ENCODE measurements around the gene DAP3. TPM values are rescaled to one million over a fixed set of nuclear protein-coding genes. Genes with fewer than 3 reads are reported as not detected.
"Not testable (repeated sequence)": the region's sequence is repeated elsewhere in the genome, so short reads cannot be mapped to it uniquely, and the experiment has no call there.

Gene DAP3
- total and polyA plus RNA-seq, 2 of the 13 experiments (the other 11 are each of a cell fraction or from before 2014, with no cell fraction given): 129 to 133 TPM

DNA sequence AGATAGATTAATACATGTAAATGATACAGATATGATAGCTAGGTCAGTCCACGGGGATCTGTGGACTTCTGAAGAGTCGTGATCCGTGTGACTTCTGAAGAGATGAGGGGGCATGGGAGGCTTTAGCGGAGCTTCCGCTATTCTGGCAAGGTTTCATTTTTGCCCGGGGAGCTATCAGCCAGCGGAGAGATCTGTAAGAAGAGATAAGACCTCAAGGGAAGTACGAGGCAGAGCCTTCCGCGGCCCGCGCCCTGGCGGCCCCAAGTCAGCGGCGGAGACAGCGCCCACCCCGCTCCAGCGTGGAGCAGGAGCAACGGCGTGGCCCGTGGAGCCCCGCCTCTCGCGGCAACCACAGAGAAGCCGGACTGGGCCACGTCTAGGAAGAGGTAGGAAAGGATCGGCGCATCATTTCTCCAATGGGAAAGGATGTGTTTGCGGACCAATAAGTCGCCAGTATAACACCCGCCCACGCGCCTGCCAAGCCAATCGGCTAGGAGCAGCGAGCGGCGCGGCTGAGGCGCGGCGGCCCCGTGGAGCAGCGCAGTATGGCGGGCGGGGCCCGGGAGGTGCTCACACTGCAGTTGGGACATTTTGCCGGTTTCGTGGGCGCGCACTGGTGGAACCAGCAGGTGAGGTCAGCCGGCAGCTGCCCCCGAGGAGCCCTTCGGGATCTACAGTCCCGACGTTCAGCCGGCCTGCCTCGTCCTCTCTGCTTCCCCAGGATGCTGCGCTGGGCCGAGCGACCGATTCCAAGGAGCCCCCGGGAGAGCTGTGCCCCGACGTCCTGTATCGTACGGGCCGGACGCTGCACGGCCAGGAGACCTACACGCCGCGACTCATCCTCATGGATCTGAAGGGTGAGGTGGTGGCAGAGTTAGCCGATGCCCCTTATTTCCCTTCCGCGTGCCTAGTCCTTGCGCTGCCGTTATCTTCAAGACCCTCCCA lies 56.7 kb downstream of the DAP3 start (continued):
- TF ChIP-seq, protein P1, sequence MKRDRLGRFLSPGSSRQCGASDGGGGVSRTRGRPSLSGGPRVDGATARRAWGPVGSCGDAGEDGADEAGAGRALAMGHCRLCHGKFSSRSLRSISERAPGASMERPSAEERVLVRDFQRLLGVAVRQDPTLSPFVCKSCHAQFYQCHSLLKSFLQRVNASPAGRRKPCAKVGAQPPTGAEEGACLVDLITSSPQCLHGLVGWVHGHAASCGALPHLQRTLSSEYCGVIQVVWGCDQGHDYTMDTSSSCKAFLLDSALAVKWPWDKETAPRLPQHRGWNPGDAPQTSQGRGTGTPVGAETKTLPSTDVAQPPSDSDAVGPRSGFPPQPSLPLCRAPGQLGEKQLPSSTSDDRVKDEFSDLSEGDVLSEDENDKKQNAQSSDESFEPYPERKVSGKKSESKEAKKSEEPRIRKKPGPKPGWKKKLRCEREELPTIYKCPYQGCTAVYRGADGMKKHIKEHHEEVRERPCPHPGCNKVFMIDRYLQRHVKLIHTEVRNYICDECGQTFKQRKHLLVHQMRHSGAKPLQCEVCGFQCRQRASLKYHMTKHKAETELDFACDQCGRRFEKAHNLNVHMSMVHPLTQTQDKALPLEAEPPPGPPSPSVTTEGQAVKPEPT (CRISPR knock-in tag; IDR thresholded peaks at IDR 0.05; ENCODE audit: low read depth): peak; percentile 75; the same call in 1 of the 2 replicates
- TF ChIP-seq ZNF878 (CRISPR knock-in tag; IDR thresholded peaks at IDR 0.05) (0 out of 2 replicates have a peak, but pooled peaks have one; percentile 47), POLR2A (IDR thresholded peaks at IDR 0.05; ENCODE audit: insufficient read depth in 1 of 2, low read depth in 2 of 2, low read length in 2 of 2) (peak; percentile 82 to 83), MYC (CRISPR knock-in tag; IDR thresholded peaks at IDR 0.05; ENCODE audit: borderline replicate concordance) (peak; percentile 93), MTA1 (CRISPR knock-in tag; IDR thresholded peaks at IDR 0.05; ENCODE audit: borderline replicate concordance) (peak; percentile 70; the same call in 1 of the 2 replicates), KMT2A (CRISPR knock-in tag; IDR thresholded peaks at IDR 0.05) (0 out of 2 replicates have a peak, but pooled peaks have one; percentile 20), ELF4 (CRISPR knock-in tag; IDR thresholded peaks at IDR 0.05; ENCODE audit: borderline replicate concordance) (peak; percentile 52; the same call in 1 of the 2 replicates)

- ATAC-seq; intact Hi-C loops (cut with micrococcal nuclease; ENCODE audit: unreplicated experiment); CTCF ChIA-PET (ENCODE audit: low intra/inter-chr PET ratio, low total read pairs); H3K36me3 ChIP-seq (replicated peaks in 1 of 2; ENCODE audit: control insufficient read depth in 1 of 2, insufficient read depth in 2 of 2, low read length in 2 of 2); H3K4me2 ChIP-seq (ENCODE audit: low read depth, low read length); H3K4me3 ChIP-seq (replicated peaks in 1 of 3; ENCODE audit: insufficient read depth in 1 of 3, low read depth in 2 of 3, low read length in 3 of 3); H4K20me1 ChIP-seq (ENCODE audit: insufficient read depth, low read length); H3K27ac ChIP-seq (ENCODE audit: extremely low read length, insufficient read depth, low read length); H3K79me2 ChIP-seq (ENCODE audit: insufficient read depth, low read length); H3K4me1 ChIP-seq (ENCODE audit: insufficient read depth, low read length); H2AFZ ChIP-seq (ENCODE audit: low read length); FAIRE-seq; H3K9ac ChIP-seq (ENCODE audit: insufficient read depth, low read depth, low read length); H3K27me3 ChIP-seq (ENCODE audit: control insufficient read depth in 1 of 2, insufficient read depth in 2 of 2, low read length in 2 of 2); in situ Hi-C loops (cut with HindIII; ENCODE audit: extremely low pct_ligation_motif_present, low pct_unique_long_range_greater_than_20kb); DNase-seq (ENCODE audit: low spot score); POLR2A ChIA-PET; H3K9me3 ChIP-seq (ENCODE audit: low read length); BruUV-seq (replicated peaks): not testable (repeated sequence)
- WGBS (ENCODE audit: low lambda C conversion rate): 95% methylated on average over 4 of the region's 12 CpGs
Measured at GRCh38 chr1:155747586-155747985, 58.7 kb downstream of the DAP3 start.

GRCh38 chr1:155748141-155748540 lies 59.2 kb downstream of the DAP3 start:
- H3K27me3 ChIP-seq (ENCODE audit: control insufficient read depth in 1 of 2, insufficient read depth in 2 of 2, low read length in 2 of 2); ATAC-seq; H3K36me3 ChIP-seq (replicated peaks in 1 of 2; ENCODE audit: control insufficient read depth in 1 of 2, insufficient read depth in 2 of 2, low read length in 2 of 2); H3K27ac ChIP-seq (ENCODE audit: extremely low read length, insufficient read depth, low read length); H3K4me1 ChIP-seq (ENCODE audit: insufficient read depth, low read length); in situ Hi-C loops (cut with HindIII; ENCODE audit: extremely low pct_ligation_motif_present, low pct_unique_long_range_greater_than_20kb); POLR2A ChIA-PET; FAIRE-seq; H3K4me3 ChIP-seq (replicated peaks in 1 of 3; ENCODE audit: insufficient read depth in 1 of 3, low read depth in 2 of 3, low read length in 3 of 3); BruUV-seq (replicated peaks); CTCF ChIA-PET (ENCODE audit: low intra/inter-chr PET ratio, low total read pairs); intact Hi-C loops (cut with micrococcal nuclease; ENCODE audit: unreplicated experiment); DNase-seq (ENCODE audit: low spot score); H3K4me2 ChIP-seq (ENCODE audit: low read depth, low read length); H3K9ac ChIP-seq (ENCODE audit: insufficient read depth, low read depth, low read length); H3K9me3 ChIP-seq (ENCODE audit: low read length); H4K20me1 ChIP-seq (ENCODE audit: insufficient read depth, low read length); H3K79me2 ChIP-seq (ENCODE audit: insufficient read depth, low read length); H2AFZ ChIP-seq (ENCODE audit: low read length): not testable (repeated sequence)
- 100% methylated on average over 5 of the region's 5 CpGs for whole genome bisulfite sequencing (ENCODE audit: low lambda C conversion rate)

- DNase-seq (ENCODE audit: low spot score); in situ Hi-C loops (cut with HindIII; ENCODE audit: extremely low pct_ligation_motif_present, low pct_unique_long_range_greater_than_20kb); H3K9ac ChIP-seq (ENCODE audit: insufficient read depth, low read depth, low read length); CTCF ChIA-PET (ENCODE audit: low intra/inter-chr PET ratio, low total read pairs); H3K9me3 ChIP-seq (ENCODE audit: low read length); POLR2A ChIA-PET; FAIRE-seq; H3K4me2 ChIP-seq (ENCODE audit: low read depth, low read length); H3K27me3 ChIP-seq (ENCODE audit: control insufficient read depth in 1 of 2, insufficient read depth in 2 of 2, low read length in 2 of 2); H4K20me1 ChIP-seq (ENCODE audit: insufficient read depth, low read length); H3K4me3 ChIP-seq (replicated peaks in 1 of 3; ENCODE audit: insufficient read depth in 1 of 3, low read depth in 2 of 3, low read length in 3 of 3); ATAC-seq; BruUV-seq (replicated peaks); H2AFZ ChIP-seq (ENCODE audit: low read length); H3K27ac ChIP-seq (ENCODE audit: extremely low read length, insufficient read depth, low read length); H3K79me2 ChIP-seq (ENCODE audit: insufficient read depth, low read length); intact Hi-C loops (cut with micrococcal nuclease; ENCODE audit: unreplicated experiment); H3K4me1 ChIP-seq (ENCODE audit: insufficient read depth, low read length): not testable (repeated sequence)
- H3K36me3 ChIP-seq (replicated peaks in 1 of 2; ENCODE audit: control insufficient read depth in 1 of 2, insufficient read depth in 2 of 2, low read length in 2 of 2): peaks cover 8 to 44% of the 10 kb centered on the region in 2 experiments; a peak in 4 of 5 replicates
- whole genome bisulfite sequencing (ENCODE audit: low lambda C conversion rate): 90% methylated on average over 3 of the region's 3 CpGs
Measured at GRCh38 chr1:155759017-155759416, 70.1 kb downstream of the DAP3 start.
